Calu3 (cell line): ENCODE data around the gene INSIG2. TPM values are rescaled to one million over a fixed set of nuclear protein-coding genes. Genes with fewer than 3 reads are reported as not detected.
A peak's percentile ranks its signal among the peaks of the same experiment; 100 is the strongest.

Source experiments
- BruUV-seq: library from RNA; stranded (reverse); fragments of 400-500 nt; replicated peaks from 2 replicates; lab custom pipeline; 2021; lab: Mats Ljungman, UMichigan
- CTCF ChIA-PET: fragments of 300-600 bp; sonication (Branson Sonifier 250); formaldehyde crosslinking; loops from one replicate; lab custom pipeline; 2022; ENCODE audit warnings: antibody characterized with exemption; lab: Charles Lee
- DNase-seq: peaks from one replicate; pipeline ENCODE4 v3.0.0; 2022
- H3K27ac Mint-ChIP-seq: one replicate; pipeline ENCODE4 v1.8.0; 2022; ENCODE audit warnings: mixed read lengths; ENCODE audit not compliant: unreplicated experiment
- H3K27me3 Mint-ChIP-seq: one replicate; pipeline ENCODE4 v1.8.0; 2022; ENCODE audit warnings: mixed read lengths; ENCODE audit not compliant: unreplicated experiment
- H3K36me3 Mint-ChIP-seq: one replicate; pipeline ENCODE4 v1.8.0; 2022; ENCODE audit warnings: mild to moderate bottlenecking, moderate library complexity, mixed read lengths; ENCODE audit not compliant: insufficient read depth, unreplicated experiment
- H3K4me1 Mint-ChIP-seq: one replicate; pipeline ENCODE4 v1.8.0; 2022; ENCODE audit warnings: mild to moderate bottlenecking, low read depth, mixed read lengths; ENCODE audit not compliant: unreplicated experiment
- H3K4me3 Mint-ChIP-seq: one replicate; pipeline ENCODE4 v1.8.0; 2022; ENCODE audit warnings: mild to moderate bottlenecking, low read depth, moderate library complexity, mixed read lengths; ENCODE audit not compliant: unreplicated experiment
- H3K9me3 Mint-ChIP-seq: one replicate; pipeline ENCODE4 v1.8.0; 2022; ENCODE audit warnings: low read depth, mixed read lengths; ENCODE audit not compliant: unreplicated experiment
- intact Hi-C: fragments of 100-400 bp; cut with micrococcal nuclease; formaldehyde crosslinking; loops from one replicate; pipeline ENCODE4 v1.10.0; 2022; ENCODE audit not compliant: unreplicated experiment
- total RNA-seq: library from RNA; stranded (reverse); gene quantifications from 2 replicates; pipeline ENCODE4 v1.2.3, GENCODE V29; 2022
- TF ChIP-seq, protein P1 (sequence below): fragments of 200-600 bp; IDR thresholded peaks from one replicate; pipeline ENCODE4 v1.8.0; 2022; ENCODE audit warnings: antibody characterized with exemption; ENCODE audit not compliant: unreplicated experiment

The INSIG2 gene
- total RNA-seq, 1 experiment from 2014 or later, result 67.1 TPM

DNA sequence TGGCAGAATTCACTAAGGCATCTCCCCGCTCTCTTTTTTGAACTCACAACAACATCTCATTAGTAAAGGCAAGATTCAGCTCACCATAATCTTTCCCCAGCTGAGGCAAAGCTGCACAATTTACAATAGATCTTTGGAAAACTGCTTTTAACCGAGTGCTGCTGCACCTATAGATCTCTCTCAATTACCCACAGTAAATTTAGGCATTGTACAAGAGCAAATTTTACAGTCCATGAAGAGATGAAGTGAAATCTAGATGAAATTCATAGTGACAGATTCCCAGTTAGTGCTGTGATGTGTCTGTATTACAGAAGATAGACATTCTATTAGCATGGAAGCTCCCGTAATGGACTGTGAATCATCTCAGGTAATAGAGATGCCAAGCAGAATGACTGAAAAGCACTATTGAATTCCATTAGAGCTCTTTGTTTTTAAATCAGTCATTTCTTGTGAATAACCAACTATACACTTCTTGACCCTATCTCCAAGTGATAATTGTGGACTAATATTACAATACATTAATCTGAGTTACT is 36.4 kb upstream of the INSIG2 start:
- Mint-ChIP-seq H3K4me1 (peaks cover 54% of the 10 kb centered on the region), H3K27me3 (no peaks in the 10 kb centered on the region), H3K36me3 (no peaks in the 10 kb centered on the region), H3K4me3 (no peak overlapping the region), H3K27ac (peak overlapping the region; percentile 26), H3K9me3 (no peaks in the 10 kb centered on the region)
- BruUV-seq, result no TSS peak
- DNase-seq, result no peak
- TF ChIP-seq, protein P1, sequence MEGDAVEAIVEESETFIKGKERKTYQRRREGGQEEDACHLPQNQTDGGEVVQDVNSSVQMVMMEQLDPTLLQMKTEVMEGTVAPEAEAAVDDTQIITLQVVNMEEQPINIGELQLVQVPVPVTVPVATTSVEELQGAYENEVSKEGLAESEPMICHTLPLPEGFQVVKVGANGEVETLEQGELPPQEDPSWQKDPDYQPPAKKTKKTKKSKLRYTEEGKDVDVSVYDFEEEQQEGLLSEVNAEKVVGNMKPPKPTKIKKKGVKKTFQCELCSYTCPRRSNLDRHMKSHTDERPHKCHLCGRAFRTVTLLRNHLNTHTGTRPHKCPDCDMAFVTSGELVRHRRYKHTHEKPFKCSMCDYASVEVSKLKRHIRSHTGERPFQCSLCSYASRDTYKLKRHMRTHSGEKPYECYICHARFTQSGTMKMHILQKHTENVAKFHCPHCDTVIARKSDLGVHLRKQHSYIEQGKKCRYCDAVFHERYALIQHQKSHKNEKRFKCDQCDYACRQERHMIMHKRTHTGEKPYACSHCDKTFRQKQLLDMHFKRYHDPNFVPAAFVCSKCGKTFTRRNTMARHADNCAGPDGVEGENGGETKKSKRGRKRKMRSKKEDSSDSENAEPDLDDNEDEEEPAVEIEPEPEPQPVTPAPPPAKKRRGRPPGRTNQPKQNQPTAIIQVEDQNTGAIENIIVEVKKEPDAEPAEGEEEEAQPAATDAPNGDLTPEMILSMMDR, result no peak
- CTCF ChIA-PET, result no interaction called here
- intact Hi-C loops, result no loop called here

DNA sequence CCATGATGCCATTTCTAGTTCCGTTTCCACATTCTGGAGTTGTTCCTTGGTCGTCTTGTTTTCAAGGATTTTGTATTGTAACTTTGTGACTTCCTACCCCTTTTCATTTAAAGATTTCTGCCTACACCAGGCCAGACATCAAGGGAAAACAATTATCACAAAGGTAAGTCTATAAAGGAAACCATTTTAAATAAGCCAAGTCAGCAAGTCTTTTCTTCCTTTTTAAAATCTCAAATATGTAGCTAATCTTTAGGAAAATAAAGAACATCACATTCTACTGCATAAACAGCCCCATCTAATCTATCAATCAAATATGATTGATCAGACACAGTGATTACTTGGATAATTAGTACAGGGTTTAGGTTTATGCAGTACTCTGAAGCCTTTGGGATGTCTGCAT is 35.8 kb upstream of the INSIG2 start:
- Mint-ChIP-seq H3K27me3 (no peaks in the 10 kb centered on the region), H3K27ac (no peak overlapping the region), H3K4me1 (peaks cover 48% of the 10 kb centered on the region), H3K4me3 (no peak overlapping the region), H3K9me3 (no peaks in the 10 kb centered on the region), H3K36me3 (no peaks in the 10 kb centered on the region)
- TF ChIP-seq, protein P1, result no peak
- BruUV-seq, result no TSS peak
- DNase-seq, result no peak
- intact Hi-C loops, result no loop called here
- CTCF ChIA-PET, result no interaction called here

DNA sequence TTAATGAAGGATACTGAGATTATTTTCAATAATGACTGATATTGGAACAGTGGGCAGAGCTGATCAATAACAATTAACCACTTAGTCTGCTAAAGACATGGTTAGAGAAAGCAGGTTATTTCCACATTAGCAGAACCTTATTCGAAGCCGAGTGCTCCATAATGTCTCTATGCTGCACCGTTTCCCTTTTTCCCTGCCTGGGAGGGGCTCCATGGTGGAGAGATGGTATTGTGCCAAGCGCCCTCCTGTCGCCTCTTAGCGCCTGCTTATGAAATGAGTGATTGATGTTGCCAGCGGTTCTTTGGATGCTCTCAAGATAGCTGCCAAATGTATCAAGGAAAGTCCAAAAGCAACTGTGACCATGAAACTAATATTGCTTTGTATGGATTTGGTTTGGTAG is 34.6 kb upstream of the INSIG2 start:
- Mint-ChIP-seq H3K27ac (no peak overlapping the region), H3K4me3 (no peak overlapping the region), H3K9me3 (no peaks in the 10 kb centered on the region), H3K4me1 (peaks cover 36% of the 10 kb centered on the region), H3K27me3 (no peaks in the 10 kb centered on the region), H3K36me3 (no peaks in the 10 kb centered on the region)
- DNase-seq, result no peak
- intact Hi-C loops, result no loop called here
- CTCF ChIA-PET, result no interaction called here
- TF ChIP-seq, protein P1, result no peak
- BruUV-seq, result no TSS peak

DNA sequence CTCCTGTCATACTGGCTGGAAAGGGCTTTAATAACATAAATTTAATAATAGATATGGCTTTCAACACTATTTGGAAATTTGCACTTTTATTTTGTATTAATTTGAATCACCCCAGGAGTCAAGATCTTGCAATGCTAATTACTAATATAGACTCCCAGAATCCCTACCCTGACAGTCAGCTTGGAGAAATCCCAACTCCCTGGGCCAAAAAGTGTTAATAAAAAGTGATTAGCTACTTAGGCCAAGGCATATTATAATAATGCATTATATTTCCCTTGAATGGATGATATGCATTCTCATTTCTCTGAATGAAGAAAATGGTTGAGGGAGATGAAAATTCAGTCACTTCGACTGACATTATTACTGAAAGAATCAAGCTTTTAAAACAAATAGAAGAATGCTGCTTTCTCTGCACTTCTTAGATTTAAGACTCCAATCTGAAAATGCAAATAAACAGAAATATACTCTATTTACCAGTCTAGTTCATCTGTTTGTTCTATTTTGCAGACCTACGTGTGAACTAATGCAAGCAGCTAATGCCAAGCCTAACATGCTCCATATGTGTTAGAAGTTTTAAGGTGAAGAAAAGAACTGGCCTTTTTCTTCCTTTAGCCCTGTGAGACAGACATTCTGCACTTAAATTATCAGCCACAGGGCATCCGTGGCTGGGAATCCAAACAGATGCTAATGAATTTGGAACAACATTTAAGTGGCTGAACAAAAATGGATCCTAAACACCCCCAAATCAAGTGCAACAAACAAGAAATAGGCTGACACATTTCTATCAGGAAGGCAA is 33.9 kb upstream of the INSIG2 start:
- Mint-ChIP-seq H3K27me3 (no peaks in the 10 kb centered on the region), H3K9me3 (no peaks in the 10 kb centered on the region), H3K36me3 (no peaks in the 10 kb centered on the region), H3K27ac (no peak overlapping the region), H3K4me1 (peaks cover 29% of the 10 kb centered on the region), H3K4me3 (no peak overlapping the region)
- BruUV-seq, result no TSS peak
- CTCF ChIA-PET, result interaction anchor here (1.2 kb wide), 1 partner anchor 37 kb away, joined by 3 read pairs; no protein-coding TSS in a partner anchor
- intact Hi-C loops, result no loop called here
- TF ChIP-seq, protein P1, result no peak
- DNase-seq, result no peak
